NK-92 (cell line): ENCODE results near the gene CDK18.

Source experiments
- DNase-seq: peaks from one replicate; lab custom pipeline; 2025; ENCODE audit not compliant: unreplicated experiment; lab: John Stamatoyannopoulos, UW

The CDK18 gene

GRCh38 chr1:205522692-205523091, 18.2 kb downstream of the CDK18 start:
- DNase-seq = no peak

DNA sequence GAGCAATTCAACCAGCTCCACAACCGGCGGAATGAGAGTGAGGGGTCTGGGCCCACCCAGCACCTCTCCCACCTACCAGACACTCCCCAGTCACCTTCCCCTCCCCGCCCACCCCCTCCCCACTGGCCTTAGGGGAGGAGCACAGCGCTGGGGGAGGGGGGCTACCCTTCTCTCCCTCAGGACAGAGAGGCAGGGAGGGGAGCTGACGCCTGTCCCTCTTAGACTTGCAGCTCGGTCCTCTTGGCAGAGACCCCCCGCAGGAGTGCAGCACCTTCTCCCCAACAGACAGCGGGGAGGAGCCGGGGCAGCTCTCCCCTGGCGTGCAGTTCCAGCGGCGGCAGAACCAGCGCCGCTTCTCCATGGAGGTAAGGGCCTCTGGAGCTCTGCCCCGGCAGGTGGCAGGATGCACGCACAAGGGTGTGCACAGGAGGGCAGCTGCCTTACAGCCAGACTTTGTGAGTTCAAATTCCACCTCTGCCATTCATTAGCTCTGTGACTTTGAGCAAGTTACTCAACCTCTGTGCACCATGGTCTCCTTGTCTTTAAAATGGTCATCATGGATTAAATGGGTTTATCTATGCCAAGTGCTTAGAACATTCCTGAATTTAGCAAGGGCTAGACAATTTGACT, 18.9 kb downstream of the CDK18 start:
- no peak for DNase-seq

GRCh38 chr1:205523891-205524793, 19.7 kb downstream of the CDK18 start:
- DNase-seq = no peak

DNA sequence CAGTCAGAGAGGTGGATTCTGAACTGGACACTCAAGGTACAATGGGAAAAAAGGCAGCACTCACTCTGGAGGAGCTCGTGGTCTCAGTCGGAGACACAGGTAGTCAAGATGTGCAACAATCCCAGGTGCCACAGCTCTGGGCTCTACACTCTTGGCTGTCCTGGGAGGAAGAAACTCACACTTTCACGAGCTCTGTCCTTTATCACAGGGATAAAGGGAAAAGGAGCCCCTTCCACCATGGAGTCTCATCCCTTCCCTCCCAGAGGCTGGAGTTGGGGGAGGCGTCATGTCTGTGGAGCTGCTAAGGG, 20.3 kb downstream of the CDK18 start:
- DNase-seq = no peak

DNA sequence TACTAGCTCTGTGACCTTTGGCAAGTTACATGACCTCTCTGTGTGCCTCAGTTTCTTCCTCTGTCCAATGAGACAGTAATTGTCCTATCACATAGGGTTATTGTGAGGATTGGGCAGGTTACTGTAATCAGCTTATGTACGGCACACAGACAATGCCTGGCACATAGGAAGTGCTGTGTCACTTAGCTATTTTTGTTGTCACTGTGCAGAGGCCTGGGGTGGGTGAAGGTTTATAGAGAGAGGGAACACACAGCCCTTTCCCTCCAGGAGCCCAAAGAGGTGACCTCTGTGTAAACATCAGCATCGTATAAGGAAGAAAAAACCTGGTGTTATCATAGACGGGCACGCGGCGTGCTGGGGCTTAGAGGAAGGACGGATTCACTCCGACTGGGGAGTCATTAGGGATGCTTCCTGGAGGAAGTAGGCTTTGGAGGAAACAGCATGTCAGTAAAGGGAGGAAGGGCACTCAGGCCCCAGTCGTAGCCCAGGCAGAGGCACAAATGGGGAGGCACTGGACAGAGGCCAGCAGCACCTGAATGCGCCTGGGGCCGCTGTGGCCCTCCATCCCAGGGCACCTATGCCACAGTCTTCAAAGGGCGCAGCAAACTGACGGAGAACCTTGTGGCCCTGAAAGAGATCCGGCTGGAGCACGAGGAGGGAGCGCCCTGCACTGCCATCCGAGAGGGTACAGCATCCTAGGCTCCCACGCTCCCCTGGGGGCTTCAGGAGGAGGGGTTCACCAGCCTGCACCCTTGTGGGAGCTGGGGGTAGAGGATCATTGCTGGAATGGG, 21.2 kb downstream of the CDK18 start:
- DNase-seq = no peak

GRCh38 chr1:205526431-205526830, 22.0 kb downstream of the CDK18 start:
- no peak for DNase-seq

DNA sequence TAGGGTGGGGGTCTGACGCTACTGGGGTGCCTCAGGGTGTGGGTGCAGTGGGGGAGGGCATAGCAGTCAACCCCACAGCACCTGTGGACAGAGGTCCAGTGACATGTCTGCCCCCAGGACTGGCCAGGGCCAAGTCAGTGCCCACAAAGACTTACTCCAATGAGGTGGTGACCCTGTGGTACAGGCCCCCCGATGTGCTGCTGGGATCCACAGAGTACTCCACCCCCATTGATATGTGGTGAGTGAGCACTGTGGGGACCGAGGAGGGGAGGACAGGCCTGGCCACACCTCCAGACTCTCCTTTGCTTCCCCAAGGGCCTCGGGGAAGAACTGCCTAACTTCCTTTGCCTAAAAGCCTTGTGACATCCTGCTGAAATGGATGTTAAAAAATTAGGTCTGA, 23.5 kb downstream of the CDK18 start:
- DNase-seq = no peak

DNA sequence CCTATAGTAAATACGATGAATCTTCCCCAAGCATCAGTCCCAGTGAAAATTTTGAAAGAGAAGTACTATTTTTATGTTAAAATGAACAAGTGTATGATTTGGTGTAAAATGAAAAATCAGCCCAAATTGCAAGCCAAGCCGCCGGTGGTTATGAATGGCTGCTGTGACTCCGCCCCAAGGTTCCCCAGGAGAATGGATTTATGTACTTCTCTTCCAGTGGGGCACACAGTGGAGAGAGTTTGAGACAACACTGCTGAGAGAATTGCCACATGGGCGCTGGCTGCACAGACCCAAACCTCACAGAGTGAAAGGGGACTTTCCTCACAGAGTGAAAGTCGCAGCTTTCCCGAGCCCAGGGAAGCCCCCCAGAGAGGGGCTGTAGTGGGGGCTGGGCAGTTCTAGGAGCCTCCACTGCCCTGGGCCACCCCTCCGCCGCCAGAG, 24.0 kb downstream of the CDK18 start:
- DNase-seq = no peak

GRCh38 chr1:205528887-205529825, 24.7 kb downstream of the CDK18 start:
- no peak for DNase-seq

DNA sequence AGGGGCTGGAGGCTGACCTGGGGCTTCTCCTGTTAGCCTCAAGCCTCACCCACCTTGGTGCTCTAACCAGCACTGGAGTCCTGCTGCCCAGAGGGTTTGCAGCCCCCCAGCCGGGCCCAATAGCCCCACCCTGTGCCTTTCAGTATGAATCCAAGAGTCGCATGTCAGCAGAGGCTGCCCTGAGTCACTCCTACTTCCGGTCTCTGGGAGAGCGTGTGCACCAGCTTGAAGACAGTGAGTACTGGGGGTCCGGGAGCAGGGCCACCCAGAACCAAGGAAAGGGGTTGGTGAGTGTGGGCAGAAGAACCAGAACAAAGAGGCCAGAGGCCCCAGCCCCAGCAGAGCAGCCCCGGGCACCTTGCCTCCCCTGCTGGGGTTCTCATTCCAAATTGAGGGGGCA, 25.6 kb downstream of the CDK18 start:
- no peak for DNase-seq

DNA sequence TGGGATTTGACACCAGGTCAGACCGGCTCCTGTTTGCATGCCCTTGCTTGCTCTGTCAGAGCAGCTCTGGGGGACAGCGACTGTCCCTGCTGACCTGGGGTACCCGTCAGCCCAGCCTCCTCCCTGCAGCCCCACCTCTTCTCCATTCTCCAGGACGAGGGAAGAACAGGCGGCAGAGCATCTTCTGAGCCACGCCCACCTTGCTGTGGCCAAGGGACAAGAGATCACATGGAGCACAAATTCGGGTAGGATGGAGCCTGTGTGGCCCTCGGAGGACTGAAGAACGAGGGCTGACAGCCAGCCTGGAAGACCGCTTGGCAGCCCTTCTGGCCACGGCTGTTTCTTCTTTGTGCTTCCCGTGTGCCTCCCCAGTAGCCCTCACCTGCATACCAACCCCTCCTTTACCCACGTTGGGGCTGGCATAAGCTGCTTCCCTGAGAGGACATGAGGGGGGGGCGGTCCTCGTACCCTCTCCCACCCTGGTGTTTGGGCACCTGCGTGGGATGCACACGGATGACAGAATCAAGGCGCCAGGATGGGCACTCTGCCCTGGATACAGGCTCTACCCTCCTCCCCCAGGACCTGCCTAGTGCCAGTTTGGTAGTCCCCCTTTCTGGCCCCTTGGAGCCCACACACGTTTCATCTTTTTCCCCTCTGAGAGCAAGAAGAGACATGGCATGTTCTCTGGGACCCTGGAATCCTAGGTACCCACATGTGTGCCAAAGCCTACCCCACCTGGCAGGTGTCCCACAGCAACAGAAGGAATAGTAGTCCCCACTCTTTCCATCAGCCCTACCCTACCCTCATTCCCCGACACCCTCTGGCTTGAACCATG, 26.9 kb downstream of the CDK18 start:
- no peak for DNase-seq

GRCh38 chr1:205532026-205532898, 27.8 kb downstream of the CDK18 start:
- DNase-seq = no peak

DNA sequence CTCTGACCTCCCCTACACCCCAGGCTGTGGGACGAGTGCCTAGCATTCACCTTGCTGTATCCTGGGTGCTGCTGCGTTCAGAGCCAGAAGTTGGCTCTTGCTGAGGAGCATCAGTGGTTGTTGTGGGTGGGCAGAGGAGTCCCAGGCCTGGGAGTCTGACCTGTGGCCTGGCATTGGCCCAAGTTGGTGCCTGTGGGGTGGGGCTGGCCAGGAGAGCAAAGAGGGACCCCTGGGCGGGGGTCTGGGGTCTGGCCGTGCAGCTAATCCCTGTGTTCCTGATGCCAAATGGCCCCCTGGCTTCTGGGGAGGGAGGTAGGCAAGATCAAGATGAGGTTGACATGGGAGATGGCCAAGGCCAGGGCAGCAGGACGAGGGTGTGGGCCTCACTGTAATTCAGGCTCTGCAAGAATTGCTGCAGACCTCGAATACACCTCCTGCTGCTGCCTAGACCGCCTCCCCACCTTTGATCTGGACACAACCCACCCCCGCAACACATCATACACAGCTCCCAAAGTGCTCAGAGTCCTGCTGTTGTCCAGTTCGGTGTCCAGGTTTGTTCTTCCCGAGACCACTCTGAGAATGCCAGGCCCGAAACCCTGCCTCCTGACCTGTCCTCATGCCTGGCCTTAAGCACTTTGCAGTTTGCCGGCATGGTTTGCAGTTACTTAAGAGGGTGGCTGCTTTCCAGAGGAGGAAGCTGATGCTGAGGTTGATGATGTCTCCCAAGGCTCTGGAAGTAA, 28.7 kb downstream of the CDK18 start:
- no peak for DNase-seq

DNA sequence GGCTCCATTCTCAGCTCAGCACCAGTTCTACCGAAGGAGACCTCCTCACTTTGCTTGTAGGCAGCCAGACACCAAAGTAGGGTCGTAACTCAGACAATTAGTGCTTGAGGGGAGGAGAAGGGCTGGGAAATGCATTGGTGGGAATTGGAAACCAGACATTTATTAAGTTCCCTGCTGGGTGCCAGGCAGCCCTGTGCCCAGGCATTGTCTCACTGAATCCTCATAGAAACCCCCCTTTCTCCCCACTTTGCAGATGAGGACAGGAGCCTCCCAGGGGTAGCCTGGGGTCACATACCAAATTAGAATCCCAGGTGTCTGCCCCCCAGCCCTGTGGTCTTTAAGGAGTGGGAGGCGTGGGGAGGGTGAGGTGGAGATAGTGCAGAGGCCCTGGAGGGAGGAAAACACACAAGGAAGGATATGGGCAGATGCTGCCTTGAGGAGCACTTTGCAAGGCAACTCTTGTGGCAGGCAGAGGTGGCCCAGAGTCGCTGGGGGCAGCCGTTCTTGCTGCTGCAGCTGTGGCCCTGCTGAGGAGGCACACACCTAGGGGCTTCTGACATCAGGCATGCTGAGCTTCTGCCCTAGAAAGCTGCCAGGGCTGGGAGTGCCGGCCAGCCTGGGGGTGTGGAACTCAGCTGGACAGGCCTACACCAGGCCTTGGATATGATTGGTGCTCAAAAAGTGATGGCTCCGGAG, 29.4 kb downstream of the CDK18 start:
- no peak for DNase-seq

DNA sequence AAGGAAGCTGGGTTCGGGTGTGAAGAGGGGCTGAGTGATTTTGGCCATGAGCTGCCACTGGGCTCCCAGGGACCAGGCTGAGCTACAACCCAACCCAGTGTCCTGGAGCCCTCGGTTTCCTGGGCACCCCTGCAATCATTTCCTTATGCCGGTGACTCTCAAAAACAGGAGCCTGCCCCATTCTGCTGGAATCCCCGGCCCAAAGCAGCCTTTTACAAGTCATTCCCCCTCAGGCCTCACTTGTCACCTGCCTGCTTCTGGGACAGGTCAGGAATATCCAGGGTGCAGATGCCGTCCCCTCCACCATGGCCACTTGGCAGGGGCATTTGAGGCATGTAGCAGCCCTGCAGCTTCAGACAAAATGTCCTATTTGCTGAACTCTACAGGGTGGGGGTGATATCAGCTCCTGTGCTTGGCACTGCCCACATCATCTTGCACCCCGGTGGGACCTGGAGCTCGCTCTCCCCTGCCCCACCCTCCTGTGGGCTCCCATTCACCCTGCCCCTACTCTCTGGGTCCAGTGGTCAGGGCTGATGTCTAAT, 30.0 kb downstream of the CDK18 start:
- no peak for DNase-seq

DNA sequence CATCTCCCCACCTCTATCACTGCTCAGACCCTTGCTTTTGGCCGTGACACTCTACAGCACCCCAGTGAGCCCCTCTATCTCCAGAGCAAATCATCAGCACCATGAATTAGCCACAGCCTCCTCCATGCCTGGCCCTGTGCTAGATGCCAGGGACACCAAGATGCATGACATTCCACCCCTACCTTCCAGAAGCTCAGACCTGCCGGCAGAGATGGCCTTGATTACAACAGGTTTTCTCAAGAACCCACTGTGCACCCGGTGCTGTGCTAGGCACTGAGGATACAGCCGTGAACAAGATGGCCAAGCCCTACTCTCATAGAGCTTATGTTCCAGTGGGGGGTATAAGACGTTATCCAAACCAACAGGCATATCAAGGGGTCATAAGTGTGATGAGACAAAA, 30.6 kb downstream of the CDK18 start:
- no peak for DNase-seq
